Psoas muscle (tissue), 8 donors: ENCODE data around the gene ZNF549. TPM values are rescaled to one million over a fixed set of nuclear protein-coding genes. Genes with fewer than 3 reads are reported as not detected.
A peak's percentile ranks its signal among the peaks of the same experiment; 100 is the strongest.

Experiments
- ATAC-seq, 4 donors: fragments of 200-7000 bp; cut with Tn5 transposase; one replicate each; pipeline ENCODE4 v1.9.1; 2020; ENCODE audit warnings: moderate library complexity in 3 of 4, mild to moderate bottlenecking in 2 of 4
- DNase-seq, 2 donors: peaks; one replicate each; pipeline ENCODE4 v3.0.0-alpha.2; 2020
- H3K27ac ChIP-seq: fragments of 200-600 bp; one replicate; pipeline ENCODE4 v1.8.0; 2022
- H3K27me3 ChIP-seq, 3 donors: fragments of 200-600 bp in 1 of 3; one replicate each; pipeline versions ENCODE4 v1.6.1 to v1.8.0; 2013 to 2022; ENCODE audit warnings: low read length in 2 of 3, mild to moderate bottlenecking in 2 of 3, moderate library complexity in 1 of 3; ENCODE audit not compliant: insufficient read depth in 3 of 3
- H3K36me3 ChIP-seq, 2 donors: fragments of 200-600 bp in 1 of 2; one replicate each; pipeline versions ENCODE4 v1.6.1 to v1.8.0; 2013 to 2022; ENCODE audit warnings: low read depth in 1 of 2, mild to moderate bottlenecking in 1 of 2, moderate library complexity in 1 of 2; ENCODE audit not compliant: insufficient read depth in 1 of 2
- H3K4me1 ChIP-seq: fragments of 200-600 bp; one replicate; pipeline ENCODE4 v1.8.0; 2022
- H3K4me3 ChIP-seq: fragments of 200-600 bp; one replicate; pipeline ENCODE4 v1.8.0; 2022; ENCODE audit warnings: mild to moderate bottlenecking
- H3K9me3 ChIP-seq: fragments of 200-600 bp; one replicate; pipeline ENCODE4 v1.8.0; 2022
- WGBS, 3 donors: extraction: QIAGEN DNeasy Blood & Tissue Kit; methylation state at CpG; one replicate each; pipeline versions ENCODE4 v1.1.6 to v1.1.7; 2013; 5-methylcytosine and 5-hydroxymethylcytosine counted together
- intact Hi-C, 2 donors: fragments of 100-400 bp; cut with DNase I; formaldehyde crosslinking; loops; one replicate each; pipeline versions ENCODE4 v1.11.0 to v1.14.2; 2022
- polyA plus RNA-seq, 3 donors: library from polyadenylated mRNA; stranded (reverse); fragments of 200-250 nt; gene quantifications; one replicate each; pipeline ENCODE4 v1.2.3, GENCODE V29; 2013
- total RNA-seq, 4 donors: library from RNA; stranded (reverse); fragmentation: NEBNext Ultra II Directional in 2 of 4; extraction: Animal tissue kit (Norgen Biotek cat#: 25700) in 2 of 4; gene quantifications; one replicate each; pipeline versions ENCODE4 v1.2.1 to v1.2.4, GENCODE V29; 2021 to 2023
- TF ChIP-seq, protein P1 (sequence below): fragments of 200-600 bp; IDR thresholded peaks from one replicate; pipeline ENCODE4 v1.8.0; 2022; ENCODE audit warnings: antibody characterized with exemption
- donor health status: healthy with polysubstance abuse.
- donor health status: DM: no; HTN: no; CAD: no; lungs with moderate emphysema.
- donor health status: Bipolar disorder and iron deficiency.
- donor health status: healthy.
- donor health status: DM: yes; HTN: yes; CAD: no.
- donor health status: DM: no; HTN: no; CAD: no.
- donor health status: DM: no; HTN: no; CAD: no.
- donor health status: DM: yes; HTN: yes; CAD: no.

Gene ZNF549
- total and polyA plus RNA-seq, 7 donors, result 1.4 to 4.6 (median 2.4) TPM

DNA sequence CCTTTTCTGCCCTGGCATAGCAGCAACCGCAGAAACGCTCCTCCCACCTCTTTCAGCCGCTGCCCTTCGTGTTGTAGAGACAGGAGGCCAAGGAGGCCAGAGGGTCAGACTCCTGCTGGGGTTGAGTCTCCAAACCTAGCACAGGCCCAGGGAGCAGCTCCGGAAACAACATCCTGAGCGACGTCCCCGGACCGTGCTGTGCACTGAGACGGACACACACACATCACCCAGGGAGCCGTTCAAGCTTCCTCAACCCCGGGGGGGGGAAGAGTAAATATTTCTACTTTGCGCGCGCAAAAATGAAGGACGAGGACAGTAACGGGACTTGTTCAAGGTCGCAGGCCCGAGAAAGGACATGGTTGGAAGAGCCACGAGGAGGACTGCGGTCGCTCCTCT, 31.9 kb downstream of the ZNF549 start:
- DNase-seq (no peak), ATAC-seq (peak; percentile 31 to 38 (median 33))
- H3K27ac ChIP-seq, result peak overlapping the region; percentile 68
- no peaks in the 10 kb centered on the region for H3K27me3 ChIP-seq
- WGBS, 3 donors, result 0 to 1% (median 0%) methylated on average over 22 of the region's 22 CpGs
- H3K36me3 ChIP-seq, result peaks cover 6 to 22% of the 10 kb centered on the region in 2 donors
- peaks cover 21% of the 10 kb centered on the region for H3K9me3 ChIP-seq
- peak overlapping the region; percentile 96 for H3K4me3 ChIP-seq
- TF ChIP-seq, protein P1, sequence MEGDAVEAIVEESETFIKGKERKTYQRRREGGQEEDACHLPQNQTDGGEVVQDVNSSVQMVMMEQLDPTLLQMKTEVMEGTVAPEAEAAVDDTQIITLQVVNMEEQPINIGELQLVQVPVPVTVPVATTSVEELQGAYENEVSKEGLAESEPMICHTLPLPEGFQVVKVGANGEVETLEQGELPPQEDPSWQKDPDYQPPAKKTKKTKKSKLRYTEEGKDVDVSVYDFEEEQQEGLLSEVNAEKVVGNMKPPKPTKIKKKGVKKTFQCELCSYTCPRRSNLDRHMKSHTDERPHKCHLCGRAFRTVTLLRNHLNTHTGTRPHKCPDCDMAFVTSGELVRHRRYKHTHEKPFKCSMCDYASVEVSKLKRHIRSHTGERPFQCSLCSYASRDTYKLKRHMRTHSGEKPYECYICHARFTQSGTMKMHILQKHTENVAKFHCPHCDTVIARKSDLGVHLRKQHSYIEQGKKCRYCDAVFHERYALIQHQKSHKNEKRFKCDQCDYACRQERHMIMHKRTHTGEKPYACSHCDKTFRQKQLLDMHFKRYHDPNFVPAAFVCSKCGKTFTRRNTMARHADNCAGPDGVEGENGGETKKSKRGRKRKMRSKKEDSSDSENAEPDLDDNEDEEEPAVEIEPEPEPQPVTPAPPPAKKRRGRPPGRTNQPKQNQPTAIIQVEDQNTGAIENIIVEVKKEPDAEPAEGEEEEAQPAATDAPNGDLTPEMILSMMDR, result no peak
- intact Hi-C loops, result no loop called here
- peaks cover 11% of the 10 kb centered on the region for H3K4me1 ChIP-seq

DNA sequence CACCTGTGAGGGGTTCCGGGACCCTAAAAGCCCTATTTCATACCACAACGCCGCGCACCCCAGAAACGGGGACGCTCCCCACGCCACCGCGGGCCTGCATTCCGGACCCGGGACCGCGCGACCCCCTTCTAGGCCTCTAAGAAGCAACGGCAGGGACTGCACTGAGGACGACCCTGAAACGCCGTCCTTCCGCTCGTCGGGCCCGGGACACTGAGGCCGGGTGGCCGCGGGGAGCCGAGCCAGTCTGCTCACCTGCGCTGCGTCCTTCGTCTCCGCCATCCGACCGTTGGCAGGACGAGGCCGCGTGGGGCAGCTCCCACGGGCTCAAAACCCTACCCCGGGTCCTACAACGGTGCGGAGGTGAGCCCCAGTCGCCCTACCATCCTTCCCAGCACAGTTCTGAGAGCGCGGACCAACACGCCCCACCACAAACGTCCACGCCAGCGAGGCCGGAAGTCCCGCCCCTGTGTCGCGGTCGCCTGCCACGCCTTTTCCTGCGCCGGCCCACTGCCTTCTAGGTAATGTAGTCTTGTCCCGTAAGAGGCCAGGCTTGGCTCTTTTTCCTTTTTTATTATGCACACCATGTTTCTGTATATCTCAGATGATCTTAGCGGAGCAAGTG, 32.4 kb downstream of the ZNF549 start, which contains the start of gene ZNF550:
ZNF550 (minus strand) TSS at position 460 of the 622 bp plus-strand sequence; CDS start at position 279, 181 bp downstream.
- TF ChIP-seq, protein P1, result no peak
- WGBS, 3 donors, result 0% methylated on average over 56 of the region's 56 CpGs
- Histone ChIP-seq H3K4me1 (peaks cover 11% of the 10 kb centered on the region), H3K4me3 (peak within 1 kb of the TSS; percentile 96), H3K27me3 (no peaks in the 10 kb centered on the region), H3K36me3 (peaks cover 6 to 17% of the 10 kb centered on the region in 2 donors), H3K27ac (peak within 1 kb of the TSS; percentile 68), H3K9me3 (peaks cover 26% of the 10 kb centered on the region)
- ATAC-seq (peak; percentile 99 to 100 (median 100)), DNase-seq (peak; percentile 91 to 95)
- intact Hi-C loops, result loop anchor here in 1 of 2 donors (2.0 kb wide), 1 partner anchor 19 kb away; the partner anchor contains the start of gene ZNF416

DNA sequence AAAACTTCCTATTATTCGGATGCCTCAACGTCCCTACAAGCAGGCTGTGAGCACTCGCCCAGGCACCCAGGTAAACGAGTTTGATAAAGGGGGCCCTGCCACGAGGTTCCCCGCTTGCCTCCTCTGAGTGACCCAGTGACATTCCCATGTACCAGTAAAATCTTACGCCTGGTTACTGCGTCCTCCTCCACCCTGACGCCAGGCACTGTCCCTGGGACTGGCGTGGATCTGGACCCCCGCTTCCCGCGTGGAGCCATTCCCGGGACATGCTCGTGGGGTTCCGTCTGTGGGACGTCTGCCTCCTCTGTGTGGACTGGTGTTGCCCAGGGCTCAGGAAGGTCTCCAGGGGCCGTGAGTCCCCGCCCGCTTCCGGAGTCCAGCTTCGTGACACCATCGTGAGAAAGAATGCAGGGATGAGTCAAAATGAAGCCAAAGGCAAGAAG, 32.9 kb downstream of the ZNF549 start:
- H3K4me3 ChIP-seq, result peak overlapping the region; percentile 96
- WGBS, 3 donors, result 16 to 23% (median 20%) methylated on average over 23 of the region's 23 CpGs
- H3K4me1 ChIP-seq, result peaks cover 11% of the 10 kb centered on the region
- intact Hi-C loops, result loop anchor here in 1 of 2 donors (2.0 kb wide), 1 partner anchor 19 kb away; the partner anchor contains the start of gene ZNF416
- H3K27me3 ChIP-seq, result no peaks in the 10 kb centered on the region
- TF ChIP-seq, protein P1, result no peak
- H3K27ac ChIP-seq, result peak overlapping the region; percentile 68
- ATAC-seq, result peak in 3 of 4 donors; percentile 20 to 57 (median 48)
- peaks cover 31% of the 10 kb centered on the region for H3K9me3 ChIP-seq
- DNase-seq, result peak; percentile 46 to 60
- H3K36me3 ChIP-seq, result peaks cover 6 to 12% of the 10 kb centered on the region in 2 donors

DNA sequence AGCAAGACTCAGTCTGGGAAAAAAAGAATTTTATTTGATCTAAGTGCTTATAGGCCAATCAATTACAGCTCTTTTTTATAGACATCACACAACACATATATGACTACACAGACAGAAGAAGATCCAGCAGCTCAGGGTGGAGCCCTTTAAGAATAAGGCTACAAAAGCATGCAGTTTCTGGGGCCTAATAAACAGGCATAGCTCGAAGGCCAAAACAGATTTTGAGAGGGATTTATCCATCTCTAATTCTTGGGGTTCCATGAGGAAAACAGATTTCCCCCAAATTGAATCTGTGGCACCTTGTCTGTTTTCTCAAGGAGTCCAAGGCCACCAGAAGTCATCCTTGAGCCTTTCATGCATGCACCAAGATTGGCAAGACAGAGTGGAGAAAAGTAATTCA, 36.4 kb downstream of the ZNF549 start:
- Histone ChIP-seq H3K4me1 (peaks cover 2% of the 10 kb centered on the region), H3K4me3 (no peak overlapping the region), H3K27me3 (peaks cover 0 to 2% (median 0%) of the 10 kb centered on the region in 3 donors), H3K27ac (no peak overlapping the region), H3K9me3 (peaks cover 63% of the 10 kb centered on the region), H3K36me3 (no peaks in the 10 kb centered on the region)
- intact Hi-C loops, result loop anchor here in 1 of 2 donors (1.0 kb wide), 1 partner anchor 10 kb away; no protein-coding TSS in a partner anchor
- DNase-seq (no peak), ATAC-seq (no peak)
- TF ChIP-seq, protein P1, result no peak
- 39 to 50% (median 42%) methylated on average over 1 of the region's 1 CpG for WGBS, 3 donors
